GM18867 (cell line): ENCODE data around the gene ARHGEF4.

Source experiments
- ATAC-seq: cut with Tn5 transposase; IDR thresholded peaks from one replicate; pipeline ENCODE4 v1.9.1; 2021; ENCODE audit warnings: mild to moderate bottlenecking, moderate library complexity; ENCODE audit not compliant: unreplicated experiment

The ARHGEF4 gene

GRCh38 chr2:130836501-130837174, at the start of gene ARHGEF4:
ARHGEF4 (plus strand) TSS chr2:130836914; CDS start chr2:130836954, 40 bp downstream.
- peak; percentile 70 for ATAC-seq

GRCh38 chr2:130787841-130788240, 48.9 kb upstream of the ARHGEF4 start:
- ATAC-seq: no peak

- no peak for ATAC-seq
Measured at GRCh38 chr2:130790312-130790711, 46.4 kb upstream of the ARHGEF4 start.

GRCh38 chr2:130790804-130791616, 45.7 kb upstream of the ARHGEF4 start:
- no peak for ATAC-seq

GRCh38 chr2:130791617-130791939, 45.1 kb upstream of the ARHGEF4 start:
- ATAC-seq: no peak

GRCh38 chr2:130795431-130795830, 41.3 kb upstream of the ARHGEF4 start:
- ATAC-seq: no peak

- ATAC-seq: no peak
Measured at GRCh38 chr2:130796290-130796689, 40.4 kb upstream of the ARHGEF4 start.

GRCh38 chr2:130797493-130798435, 39.0 kb upstream of the ARHGEF4 start:
- peak; percentile 93 for ATAC-seq

GRCh38 chr2:130798472-130799218, 38.1 kb upstream of the ARHGEF4 start:
- ATAC-seq: no peak

GRCh38 chr2:130799295-130799694, 37.4 kb upstream of the ARHGEF4 start:
- no peak for ATAC-seq

- ATAC-seq: no peak
Measured at GRCh38 chr2:130805613-130806012, 31.1 kb upstream of the ARHGEF4 start.

GRCh38 chr2:130806370-130806769, 30.3 kb upstream of the ARHGEF4 start:
- ATAC-seq: no peak

GRCh38 chr2:130807659-130808385, 28.9 kb upstream of the ARHGEF4 start:
- ATAC-seq: no peak

GRCh38 chr2:130808482-130809268, 28.0 kb upstream of the ARHGEF4 start:
- no peak for ATAC-seq

- no peak for ATAC-seq
Measured at GRCh38 chr2:130810490-130810889, 26.2 kb upstream of the ARHGEF4 start.

- ATAC-seq: no peak
Measured at GRCh38 chr2:130813722-130814121, 23.0 kb upstream of the ARHGEF4 start.

GRCh38 chr2:130814931-130815680, 21.6 kb upstream of the ARHGEF4 start:
- no peak for ATAC-seq

GRCh38 chr2:130818809-130819208, 17.9 kb upstream of the ARHGEF4 start:
- no peak for ATAC-seq
